GM18909 (cell line): ENCODE results near the gene NELL1.

Source experiments
- ATAC-seq: cut with Tn5 transposase; IDR thresholded peaks from one replicate; pipeline ENCODE4 v1.9.1; 2021; ENCODE audit warnings: mild to moderate bottlenecking; ENCODE audit not compliant: unreplicated experiment, poor library complexity

Gene NELL1

DNA sequence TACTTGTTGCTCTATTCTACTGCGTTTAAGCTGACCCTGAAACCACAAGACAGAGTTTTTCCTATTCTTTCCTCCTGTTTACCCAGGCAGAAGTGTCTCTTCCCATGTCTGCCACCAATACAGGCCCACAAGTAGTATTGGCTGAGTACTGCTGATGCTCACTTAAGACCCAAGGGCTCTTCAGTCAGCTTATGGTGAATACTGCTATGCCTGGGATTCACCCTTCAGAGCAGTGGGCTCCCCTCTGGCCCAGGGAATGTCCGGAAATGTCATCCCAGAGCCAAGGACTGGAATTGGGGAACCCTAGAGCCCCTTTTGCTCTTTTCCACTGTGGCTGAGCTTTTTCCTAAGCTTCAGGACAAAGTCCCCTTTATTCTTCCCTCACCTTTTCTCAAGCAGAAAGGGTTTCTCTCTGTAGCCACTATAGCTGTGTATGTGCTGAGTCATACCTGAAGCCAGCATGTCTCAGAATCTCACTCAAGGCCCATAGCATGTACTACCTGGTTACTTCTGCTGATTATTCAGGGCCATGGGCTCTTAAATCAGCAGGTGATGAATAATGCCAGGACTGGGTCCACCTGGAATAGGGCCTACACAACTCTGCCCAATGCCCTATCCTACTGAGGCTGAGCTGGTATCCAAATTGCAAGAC is 777.7 kb downstream of the NELL1 start:
- ATAC-seq, result peak; percentile 83

GRCh38 chr11:21447871-21448270 is 778.5 kb downstream of the NELL1 start:
- no peak for ATAC-seq

- ATAC-seq, result no peak
These were observed 786.8 kb downstream of the NELL1 start for GRCh38 chr11:21456186-21456585.

GRCh38 chr11:21460082-21460481 is 790.7 kb downstream of the NELL1 start:
- no peak for ATAC-seq

DNA sequence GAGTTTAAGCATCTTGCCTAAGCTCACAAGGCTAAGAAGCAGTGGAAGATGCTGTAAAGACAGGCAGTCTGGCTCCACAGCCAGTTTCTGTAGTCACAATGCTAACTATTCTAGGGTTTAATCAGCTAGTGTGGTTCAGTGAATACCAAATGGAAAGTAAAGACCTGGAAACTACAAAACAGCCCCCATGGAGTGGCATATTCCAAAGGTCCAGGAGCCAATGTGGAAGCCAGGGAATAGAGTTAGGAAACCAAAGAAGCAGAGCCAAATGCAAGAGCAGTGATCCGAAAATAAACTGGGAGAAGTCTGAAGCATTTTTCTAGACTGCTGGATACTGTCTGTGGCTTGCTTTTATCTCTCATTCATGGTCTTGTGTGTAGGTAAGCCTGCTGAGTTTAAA is 792.3 kb downstream of the NELL1 start:
- no peak for ATAC-seq

DNA sequence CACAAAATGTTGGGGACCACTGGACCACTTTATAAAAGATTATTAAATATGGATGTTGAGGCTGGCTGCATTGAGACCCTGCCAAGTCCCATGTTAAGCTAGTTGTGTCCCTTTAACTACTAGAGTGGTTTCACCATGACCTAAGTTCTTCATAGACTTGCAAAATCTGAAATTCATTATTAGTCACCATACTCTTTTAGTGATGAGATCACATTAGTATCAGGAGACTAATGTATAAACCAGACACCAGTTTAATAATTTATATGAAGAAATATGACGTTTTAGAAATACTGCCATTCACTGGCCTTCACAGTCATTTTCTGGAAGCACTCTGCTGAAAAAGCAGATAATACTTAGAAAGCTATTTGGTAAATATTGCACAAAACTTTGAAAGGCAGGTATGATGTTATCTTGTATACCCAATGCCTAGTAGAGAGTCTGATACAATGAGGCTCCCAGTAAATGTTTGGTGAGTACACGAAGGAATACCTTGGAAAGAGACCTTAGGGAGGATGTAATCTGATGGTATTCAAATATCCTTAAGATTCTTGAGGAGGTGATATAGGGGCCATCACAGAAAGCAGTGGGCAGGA is 795.3 kb downstream of the NELL1 start:
- ATAC-seq, result peak; percentile 73

DNA sequence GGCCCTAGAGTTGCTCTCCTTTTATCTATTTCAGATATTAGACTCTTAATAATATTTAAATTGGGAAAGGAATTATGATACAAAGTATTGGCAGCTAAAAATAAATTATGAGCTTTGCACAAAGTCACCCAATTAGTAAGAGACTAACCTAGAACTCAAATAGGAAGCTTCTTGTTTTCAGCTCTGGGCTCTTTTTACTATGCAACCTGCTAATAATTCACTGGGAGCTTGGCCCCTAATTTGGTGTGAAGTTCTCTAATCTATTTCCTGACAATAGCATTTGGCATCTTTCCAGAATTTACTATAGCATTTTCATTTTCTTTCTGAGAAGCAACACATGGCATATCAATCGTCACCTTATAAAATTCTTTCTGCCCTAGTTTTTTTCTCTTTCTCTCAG is 795.8 kb downstream of the NELL1 start:
- ATAC-seq, result peak; percentile 42

DNA sequence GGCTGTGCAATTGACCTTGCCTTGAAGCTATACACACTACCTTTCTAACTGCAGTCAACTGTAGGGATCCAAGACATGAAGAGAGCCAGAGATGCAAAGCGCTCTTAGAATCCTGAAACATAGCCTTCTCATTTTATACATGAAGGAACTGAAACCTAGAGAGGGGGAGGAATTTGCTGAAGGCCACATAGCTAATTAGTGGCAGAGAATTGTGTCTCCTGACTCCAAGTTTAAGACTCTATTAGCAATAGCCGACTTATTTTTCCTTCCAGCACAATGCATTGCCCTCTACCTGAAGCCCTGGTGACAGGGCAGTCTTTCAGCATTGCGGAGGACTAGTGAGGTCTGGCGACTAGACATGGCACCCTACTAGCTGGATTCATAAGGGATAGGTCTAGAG is 796.5 kb downstream of the NELL1 start:
- no peak for ATAC-seq

- no peak for ATAC-seq
These were observed 801.1 kb downstream of the NELL1 start for GRCh38 chr11:21470521-21470920.

DNA sequence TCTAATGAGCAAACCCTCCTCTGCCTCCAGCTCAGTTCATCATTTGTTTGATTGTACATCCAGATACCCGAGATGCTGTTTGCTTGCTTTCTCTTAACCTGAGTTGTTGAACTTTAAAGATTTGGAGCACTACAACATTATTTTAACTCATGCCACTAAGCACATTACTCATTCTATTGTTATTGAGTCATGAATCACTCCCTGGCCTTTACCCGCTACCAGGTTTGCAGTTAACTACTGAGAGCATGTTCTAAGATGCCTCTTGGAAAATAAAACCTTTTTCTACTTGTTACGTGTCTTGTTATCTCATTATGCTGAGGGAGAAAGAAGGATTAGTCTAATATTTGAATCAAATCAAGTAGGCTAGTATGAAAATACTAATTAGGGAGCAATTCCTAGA is 802.9 kb downstream of the NELL1 start:
- no peak for ATAC-seq

DNA sequence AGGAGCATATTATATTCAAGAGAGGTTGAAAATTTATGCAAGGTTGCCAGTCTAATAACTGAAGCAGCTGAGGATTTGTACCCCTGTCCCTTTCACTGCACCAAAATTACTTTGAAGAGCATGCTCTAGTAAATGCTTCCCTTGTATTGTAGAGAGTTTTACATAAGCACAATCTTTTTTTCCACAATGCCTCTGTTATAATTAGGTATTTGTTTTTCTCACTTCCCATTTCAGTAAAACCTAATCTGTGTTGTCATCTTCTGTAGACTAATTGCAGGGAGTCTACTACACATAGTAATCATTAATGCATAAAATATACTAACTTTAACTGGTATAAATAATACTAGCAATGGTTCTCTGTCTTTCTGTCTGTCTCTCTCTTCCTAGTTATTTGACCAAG is 805.1 kb downstream of the NELL1 start:
- ATAC-seq, result no peak

GRCh38 chr11:21475276-21475675 is 805.9 kb downstream of the NELL1 start:
- ATAC-seq, result no peak

DNA sequence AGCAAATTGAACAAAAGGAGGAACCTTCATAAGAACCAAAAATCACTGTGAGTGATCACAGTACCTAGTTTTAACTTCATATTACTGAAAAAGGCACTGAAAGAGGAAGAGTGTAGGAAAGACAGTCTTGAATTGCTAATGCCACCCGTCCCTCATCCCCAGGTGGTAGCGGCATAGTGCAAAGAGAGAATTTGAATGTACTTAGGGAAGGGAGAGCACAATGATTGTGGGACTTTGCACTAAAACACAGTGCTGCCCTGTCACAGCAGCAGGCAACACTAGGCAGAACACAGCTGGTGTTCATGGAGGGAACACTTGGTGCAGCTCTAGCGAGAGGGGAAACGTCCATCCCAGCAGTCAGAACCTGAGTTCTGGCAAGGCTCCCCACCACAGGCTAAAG is 807.2 kb downstream of the NELL1 start:
- no peak for ATAC-seq

GRCh38 chr11:21480240-21480639 is 810.9 kb downstream of the NELL1 start:
- no peak for ATAC-seq

DNA sequence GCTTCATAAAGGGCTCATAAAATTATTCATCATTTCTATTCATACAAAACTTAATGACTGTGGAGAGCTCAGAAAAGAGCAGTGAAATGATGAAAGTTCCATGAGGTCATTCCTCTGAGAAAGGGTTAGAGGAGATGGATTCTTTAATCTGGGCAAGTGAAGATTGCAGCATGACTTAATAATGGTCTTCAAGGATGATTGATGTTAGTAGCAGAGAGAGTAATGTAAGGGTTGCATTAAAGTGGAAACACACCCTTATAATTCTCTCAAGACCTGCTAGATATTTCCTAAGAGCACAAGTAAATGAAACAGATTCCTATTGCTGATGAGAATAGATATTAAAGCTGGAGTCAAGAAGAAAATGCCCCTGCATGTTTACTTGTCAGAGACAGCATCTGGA is 811.9 kb downstream of the NELL1 start:
- no peak for ATAC-seq

DNA sequence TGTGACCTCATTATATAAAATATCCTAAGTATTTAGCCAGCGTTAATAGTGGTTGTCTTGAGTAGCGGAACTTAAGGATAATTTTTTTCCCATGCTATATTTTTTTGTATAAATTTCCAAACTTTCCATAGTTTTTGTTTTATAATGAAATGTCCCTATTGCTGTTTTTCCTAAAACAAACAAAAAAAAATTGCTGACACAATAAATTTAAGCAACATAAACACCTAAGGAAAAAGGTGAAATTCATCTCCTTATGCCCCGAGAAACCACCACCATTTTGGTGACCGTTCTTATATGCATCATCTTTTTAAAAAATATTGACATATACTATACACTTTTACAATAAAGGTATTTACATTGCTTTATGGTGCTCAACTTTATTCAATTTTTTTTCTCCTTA is 814.7 kb downstream of the NELL1 start:
- no peak for ATAC-seq

- ATAC-seq, result no peak
These were observed 815.6 kb downstream of the NELL1 start for GRCh38 chr11:21485006-21485405.

- no peak for ATAC-seq
These were observed 816.0 kb downstream of the NELL1 start for GRCh38 chr11:21485426-21485825.

- no peak for ATAC-seq
These were observed 820.2 kb downstream of the NELL1 start for GRCh38 chr11:21489416-21490115.

- no peak for ATAC-seq
These were observed 823.5 kb downstream of the NELL1 start for GRCh38 chr11:21492931-21493330.

- ATAC-seq, result no peak
These were observed 825.6 kb downstream of the NELL1 start for GRCh38 chr11:21494946-21495345.

DNA sequence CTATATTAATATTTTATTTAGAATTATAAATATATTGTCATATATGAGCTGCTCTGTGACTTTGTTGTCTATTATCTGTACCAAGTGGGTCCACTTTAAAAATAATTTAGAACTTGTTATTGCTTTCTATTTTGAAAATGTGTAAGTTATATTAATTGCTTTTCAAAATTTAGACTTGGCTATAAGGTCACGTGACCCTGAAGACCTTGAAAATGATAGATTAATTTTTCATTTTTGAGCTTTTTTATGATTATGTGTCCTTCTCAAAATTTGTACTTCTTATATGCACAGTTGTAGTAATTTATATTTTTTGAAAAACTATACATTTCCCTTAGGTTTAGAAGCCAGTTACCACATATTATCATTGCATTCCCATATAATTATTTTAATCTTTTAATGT is 826.5 kb downstream of the NELL1 start:
- ATAC-seq, result no peak
